ENCODE data around the gene CLMP. TPM values are rescaled to one million over a fixed set of nuclear protein-coding genes. Genes with fewer than 3 reads are reported as not detected.

CLMP gene
- total RNA-seq, 2 donors from 2014 or later, result 10.1 to 22.1 TPM

DNA sequence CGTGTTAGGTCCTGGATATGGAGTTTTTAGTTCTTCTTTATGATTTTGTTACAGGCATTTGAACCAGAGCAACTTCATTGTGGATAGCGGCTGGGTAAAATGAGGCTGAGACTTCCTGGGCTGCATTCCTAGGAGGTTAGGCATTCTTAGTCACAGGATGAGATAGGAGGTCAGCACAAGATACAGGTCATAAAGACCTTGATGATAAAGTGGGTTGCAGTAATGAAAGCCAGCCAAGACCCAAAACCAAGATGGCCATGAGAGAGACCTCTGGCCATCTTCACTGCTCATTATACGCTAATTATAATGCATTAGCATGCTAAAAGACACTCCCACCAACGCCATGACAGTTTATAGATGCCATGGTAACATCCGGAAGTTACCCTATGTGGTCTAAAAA is 23.4 kb upstream of the CLMP start:
- Histone ChIP-seq H3K4me1 (peaks cover 14% of the 10 kb centered on the region), H3K27me3 (peaks cover 0 to 7% of the 10 kb centered on the region in 2 donors), H3K4me3 (no peak overlapping the region), H3K27ac (peak overlapping the region in 3 of 4 donors; percentile 0 to 34 (median 24)), H3K9me3 (no peaks in the 10 kb centered on the region), H3K36me3 (replicated peaks in 1 of 2; ENCODE audit: insufficient read depth in 1 of 2, low read depth in 2 of 2) (no peaks in the 10 kb centered on the region)
- TF ChIP-seq POLR2A (IDR thresholded peaks at IDR 0.05), result no peak
- TF ChIP-seq, protein P1, sequence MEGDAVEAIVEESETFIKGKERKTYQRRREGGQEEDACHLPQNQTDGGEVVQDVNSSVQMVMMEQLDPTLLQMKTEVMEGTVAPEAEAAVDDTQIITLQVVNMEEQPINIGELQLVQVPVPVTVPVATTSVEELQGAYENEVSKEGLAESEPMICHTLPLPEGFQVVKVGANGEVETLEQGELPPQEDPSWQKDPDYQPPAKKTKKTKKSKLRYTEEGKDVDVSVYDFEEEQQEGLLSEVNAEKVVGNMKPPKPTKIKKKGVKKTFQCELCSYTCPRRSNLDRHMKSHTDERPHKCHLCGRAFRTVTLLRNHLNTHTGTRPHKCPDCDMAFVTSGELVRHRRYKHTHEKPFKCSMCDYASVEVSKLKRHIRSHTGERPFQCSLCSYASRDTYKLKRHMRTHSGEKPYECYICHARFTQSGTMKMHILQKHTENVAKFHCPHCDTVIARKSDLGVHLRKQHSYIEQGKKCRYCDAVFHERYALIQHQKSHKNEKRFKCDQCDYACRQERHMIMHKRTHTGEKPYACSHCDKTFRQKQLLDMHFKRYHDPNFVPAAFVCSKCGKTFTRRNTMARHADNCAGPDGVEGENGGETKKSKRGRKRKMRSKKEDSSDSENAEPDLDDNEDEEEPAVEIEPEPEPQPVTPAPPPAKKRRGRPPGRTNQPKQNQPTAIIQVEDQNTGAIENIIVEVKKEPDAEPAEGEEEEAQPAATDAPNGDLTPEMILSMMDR (IDR thresholded peaks at IDR 0.05), result no peak
- no peak for DNase-seq
- intact Hi-C loops (cut with DNase I), result no loop called here
- no peak for ATAC-seq
- WGBS, 2 donors, result 59 to 63% methylated on average over 5 of the region's 5 CpGs

DNA sequence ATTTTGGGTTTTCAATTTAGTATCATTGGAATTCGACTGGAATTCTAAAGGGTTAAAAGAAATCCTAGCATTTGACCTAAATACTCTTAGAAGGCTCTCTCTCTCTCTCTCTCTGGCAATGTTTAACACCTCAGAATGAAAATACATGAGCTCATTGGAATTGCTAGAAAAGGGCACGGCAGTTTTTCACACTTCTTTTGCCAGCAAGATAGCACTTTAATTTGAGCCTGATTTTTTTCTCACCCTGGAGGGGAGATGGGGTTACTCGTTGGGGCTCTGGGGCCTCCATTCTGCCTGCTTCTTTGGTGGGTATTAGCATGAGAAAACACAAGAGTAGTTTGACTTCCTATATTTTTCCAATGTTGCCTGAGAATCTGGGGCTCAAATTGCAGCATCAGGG is 22.8 kb upstream of the CLMP start:
- Histone ChIP-seq H3K27me3 (peaks cover 0 to 8% of the 10 kb centered on the region in 2 donors), H3K4me3 (no peak overlapping the region), H3K9me3 (no peaks in the 10 kb centered on the region), H3K27ac (peak overlapping the region in 3 of 4 donors; percentile 0 to 34 (median 24)), H3K36me3 (replicated peaks in 1 of 2; ENCODE audit: insufficient read depth in 1 of 2, low read depth in 2 of 2) (no peaks in the 10 kb centered on the region), H3K4me1 (peaks cover 15% of the 10 kb centered on the region)
- intact Hi-C loops (cut with DNase I), result no loop called here
- ATAC-seq (peak; percentile 52), DNase-seq (no peak)
- 7 to 11% methylated on average over 3 of the region's 3 CpGs for WGBS, 2 donors
- TF ChIP-seq, protein P1 (IDR thresholded peaks at IDR 0.05), result no peak
- no peak for TF ChIP-seq POLR2A (IDR thresholded peaks at IDR 0.05)

DNA sequence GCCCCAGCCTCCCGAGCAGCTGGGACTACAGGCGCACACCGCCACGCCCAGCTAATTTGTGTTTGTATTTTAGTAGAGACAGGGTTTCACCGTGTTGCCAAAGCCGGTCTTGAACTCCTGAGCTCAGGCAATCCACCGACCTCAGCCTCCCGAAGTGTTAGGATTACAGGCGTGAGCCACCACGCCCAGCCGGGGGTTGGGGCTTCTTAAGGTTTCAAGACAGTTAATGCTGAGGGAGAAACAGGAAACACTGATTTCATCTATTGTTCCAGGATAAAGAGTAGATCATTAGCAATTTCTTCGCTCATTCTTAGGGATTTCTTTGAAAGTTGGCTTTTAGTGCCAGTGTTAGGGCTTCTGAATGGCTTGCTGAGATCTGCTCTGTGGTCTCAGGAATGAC is 21.2 kb upstream of the CLMP start:
- Histone ChIP-seq H3K4me1 (peaks cover 15% of the 10 kb centered on the region), H3K4me3 (no peak overlapping the region), H3K27me3 (peaks cover 0 to 8% of the 10 kb centered on the region in 2 donors), H3K27ac (no peak overlapping the region), H3K9me3 (no peaks in the 10 kb centered on the region), H3K36me3 (replicated peaks in 1 of 2; ENCODE audit: insufficient read depth in 1 of 2, low read depth in 2 of 2) (no peaks in the 10 kb centered on the region)
- no peak for ATAC-seq
- no peak for DNase-seq
- 78 to 87% methylated on average over 6 to 12 of the region's 12 CpGs for WGBS, 2 donors
- TF ChIP-seq POLR2A (IDR thresholded peaks at IDR 0.05), result no peak
- TF ChIP-seq, protein P1 (IDR thresholded peaks at IDR 0.05), result no peak
- intact Hi-C loops (cut with DNase I), result no loop called here

DNA sequence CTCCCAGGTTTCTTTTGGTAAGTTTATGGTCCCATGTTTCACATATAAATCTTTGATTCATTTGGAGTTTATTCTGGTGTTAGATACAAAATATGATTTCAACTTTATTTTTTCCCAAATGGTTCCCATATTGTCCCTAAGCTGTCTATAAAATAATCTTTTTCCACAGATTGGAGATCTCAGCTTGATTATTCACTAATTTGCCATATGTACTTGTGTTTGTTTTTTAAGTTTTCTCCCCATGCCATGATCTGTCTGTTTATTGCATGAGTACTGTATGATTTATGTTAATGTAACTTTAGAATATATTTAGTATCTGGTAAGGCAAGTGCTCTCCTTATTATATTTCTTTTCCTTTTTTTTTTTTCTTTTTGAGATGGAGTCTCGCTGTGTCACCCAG is 19.9 kb upstream of the CLMP start:
- Histone ChIP-seq H3K4me3 (no peak overlapping the region), H3K4me1 (peaks cover 15% of the 10 kb centered on the region), H3K36me3 (replicated peaks in 1 of 2; ENCODE audit: insufficient read depth in 1 of 2, low read depth in 2 of 2) (no peaks in the 10 kb centered on the region), H3K27ac (no peak overlapping the region), H3K27me3 (peaks cover 0 to 8% of the 10 kb centered on the region in 2 donors), H3K9me3 (no peaks in the 10 kb centered on the region)
- WGBS, 2 donors, result 79 to 96% methylated on average over 1 of the region's 1 CpG
- no peak for ATAC-seq
- DNase-seq, result no peak
- intact Hi-C loops (cut with DNase I), result no loop called here
- TF ChIP-seq POLR2A (IDR thresholded peaks at IDR 0.05), result no peak
- TF ChIP-seq, protein P1 (IDR thresholded peaks at IDR 0.05), result no peak

DNA sequence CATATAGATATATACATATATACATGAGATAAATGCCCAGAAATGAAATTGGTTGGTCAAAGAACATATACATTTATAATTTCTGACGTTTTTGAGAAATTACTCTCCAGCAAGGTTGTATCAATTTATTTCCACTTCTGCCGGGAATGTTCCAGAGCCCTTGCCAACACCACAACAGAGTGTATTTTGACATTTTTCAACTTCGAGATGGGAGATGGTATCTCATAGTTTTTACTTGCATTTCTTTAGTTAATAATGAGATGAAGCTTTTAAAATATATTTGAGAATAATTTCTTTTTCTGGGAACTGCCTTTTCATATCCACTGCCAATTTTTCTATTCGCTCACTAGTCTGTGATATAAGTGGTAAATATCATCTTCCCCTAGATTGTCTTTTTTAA is 19.3 kb upstream of the CLMP start:
- H3K27me3 ChIP-seq, result peaks cover 0 to 8% of the 10 kb centered on the region in 2 donors
- WGBS, 2 donors, result 39 to 47% methylated on average over 4 of the region's 4 CpGs
- no peak for ATAC-seq
- no peak for DNase-seq
- no peaks in the 10 kb centered on the region for H3K9me3 ChIP-seq
- no peaks in the 10 kb centered on the region for H3K36me3 ChIP-seq (replicated peaks in 1 of 2; ENCODE audit: insufficient read depth in 1 of 2, low read depth in 2 of 2)
- intact Hi-C loops (cut with DNase I), result no loop called here
- TF ChIP-seq, protein P1 (IDR thresholded peaks at IDR 0.05), result no peak
- no peak for TF ChIP-seq POLR2A (IDR thresholded peaks at IDR 0.05)
- peaks cover 15% of the 10 kb centered on the region for H3K4me1 ChIP-seq
- no peak overlapping the region for H3K27ac ChIP-seq
- no peak overlapping the region for H3K4me3 ChIP-seq

Measured in body of pancreas (tissue), 4 donors.